NB4 (cell line): ENCODE results near the gene SKAP1.
"Not testable (repeated sequence)": the region's sequence is repeated elsewhere in the genome, so short reads cannot be mapped to it uniquely, and the experiment has no call there.

Experiments used
- DNase-seq: peaks from one replicate; pipeline ENCODE4 v3.0.0; 2010; ENCODE audit warnings: low read depth
- H3K4me3 ChIP-seq: one replicate; pipeline ENCODE4 v1.5.1; 2011; ENCODE audit warnings: mild to moderate bottlenecking, low read depth, low read length, moderate library complexity
- MYC ChIP-seq: IDR thresholded peaks from 2 replicates; pipeline ENCODE4 v1.6.1; 2011; ENCODE audit warnings: low read depth, low read length
- POLR2A ChIP-seq: IDR thresholded peaks from 2 replicates; pipeline ENCODE4 v1.6.1; 2011; ENCODE audit warnings: mild to moderate bottlenecking; ENCODE audit not compliant: insufficient read length; ENCODE audit errors: extremely low read depth
- TF ChIP-seq, protein P1 (sequence below): IDR thresholded peaks from one replicate; pipeline ENCODE4 v1.5.1; 2012; ENCODE audit warnings: low read depth, low read length
- TF ChIP-seq, protein P2 (sequence below): IDR thresholded peaks from 2 replicates; pipeline ENCODE4 v1.6.1; 2011; ENCODE audit warnings: low read depth, low read length

Gene SKAP1

DNA sequence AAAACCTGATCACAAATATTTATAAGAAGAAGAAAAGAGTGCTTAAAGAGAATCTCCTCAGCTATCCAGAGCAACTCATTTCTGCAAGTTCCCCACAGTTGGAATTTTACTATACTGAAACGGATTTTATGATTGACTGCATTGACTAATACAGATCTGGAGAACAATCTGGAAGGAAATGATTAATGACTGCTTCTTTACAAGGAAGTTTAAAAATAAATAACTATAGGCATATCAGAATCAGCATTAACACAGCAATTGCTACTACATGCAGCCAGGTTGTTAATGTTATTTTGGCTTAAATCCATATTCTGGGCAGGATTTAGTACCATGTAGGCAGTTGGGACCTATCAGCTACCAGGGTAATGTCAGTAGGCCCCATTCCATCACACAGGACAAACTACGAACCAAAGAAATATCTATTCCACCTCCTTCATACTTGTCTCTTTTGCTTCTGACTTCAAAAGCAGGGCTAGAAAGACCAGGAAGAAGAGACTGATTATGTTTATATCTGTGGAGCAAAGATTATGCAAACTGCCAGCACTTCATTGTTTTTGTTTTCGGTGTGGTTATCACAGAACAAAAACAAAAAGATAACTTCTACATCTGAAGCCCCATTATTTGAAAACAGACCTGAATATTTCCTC is 3.9 kb downstream of the SKAP1 start:
- no peak for DNase-seq
- H3K4me3 ChIP-seq, result no peak overlapping the region
- TF ChIP-seq, protein P1, sequence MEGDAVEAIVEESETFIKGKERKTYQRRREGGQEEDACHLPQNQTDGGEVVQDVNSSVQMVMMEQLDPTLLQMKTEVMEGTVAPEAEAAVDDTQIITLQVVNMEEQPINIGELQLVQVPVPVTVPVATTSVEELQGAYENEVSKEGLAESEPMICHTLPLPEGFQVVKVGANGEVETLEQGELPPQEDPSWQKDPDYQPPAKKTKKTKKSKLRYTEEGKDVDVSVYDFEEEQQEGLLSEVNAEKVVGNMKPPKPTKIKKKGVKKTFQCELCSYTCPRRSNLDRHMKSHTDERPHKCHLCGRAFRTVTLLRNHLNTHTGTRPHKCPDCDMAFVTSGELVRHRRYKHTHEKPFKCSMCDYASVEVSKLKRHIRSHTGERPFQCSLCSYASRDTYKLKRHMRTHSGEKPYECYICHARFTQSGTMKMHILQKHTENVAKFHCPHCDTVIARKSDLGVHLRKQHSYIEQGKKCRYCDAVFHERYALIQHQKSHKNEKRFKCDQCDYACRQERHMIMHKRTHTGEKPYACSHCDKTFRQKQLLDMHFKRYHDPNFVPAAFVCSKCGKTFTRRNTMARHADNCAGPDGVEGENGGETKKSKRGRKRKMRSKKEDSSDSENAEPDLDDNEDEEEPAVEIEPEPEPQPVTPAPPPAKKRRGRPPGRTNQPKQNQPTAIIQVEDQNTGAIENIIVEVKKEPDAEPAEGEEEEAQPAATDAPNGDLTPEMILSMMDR, result no peak
- TF ChIP-seq MYC (no peak), POLR2A (no peak)
- TF ChIP-seq, protein P2, sequence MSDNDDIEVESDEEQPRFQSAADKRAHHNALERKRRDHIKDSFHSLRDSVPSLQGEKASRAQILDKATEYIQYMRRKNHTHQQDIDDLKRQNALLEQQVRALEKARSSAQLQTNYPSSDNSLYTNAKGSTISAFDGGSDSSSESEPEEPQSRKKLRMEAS, result no peak

GRCh38 chr17:48422060-48422459 is 8.0 kb downstream of the SKAP1 start:
- not testable (repeated sequence) for H3K4me3 ChIP-seq, DNase-seq

- TF ChIP-seq, protein P2, result no peak
- TF ChIP-seq, protein P1, result no peak
- TF ChIP-seq MYC (no peak), POLR2A (no peak)
- no peak overlapping the region for H3K4me3 ChIP-seq
- no peak for DNase-seq
These were observed 9.2 kb downstream of the SKAP1 start for GRCh38 chr17:48420823-48421222.

DNA sequence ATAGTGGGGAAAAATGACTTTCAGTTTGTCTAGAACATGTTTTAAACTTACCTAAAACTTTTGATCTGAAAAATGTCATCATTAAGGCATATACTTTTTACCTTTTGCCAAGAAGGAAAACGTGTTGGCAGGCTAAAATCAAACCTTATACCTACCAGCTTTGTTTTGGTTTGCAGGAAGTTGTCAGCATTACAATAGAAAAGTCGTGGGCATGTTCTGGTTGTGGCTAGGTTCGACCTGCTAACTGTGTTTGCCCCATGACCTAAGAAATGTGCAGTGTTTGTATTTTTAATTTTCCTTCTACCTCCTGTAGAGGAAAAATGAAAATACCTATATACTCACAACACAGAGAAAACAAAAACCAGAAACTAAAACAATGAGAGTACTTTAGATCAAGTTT is 13.0 kb downstream of the SKAP1 start:
- no peak for TF ChIP-seq MYC
- no peak for TF ChIP-seq POLR2A
- TF ChIP-seq, protein P2, result no peak
- TF ChIP-seq, protein P1, result no peak
- no peak overlapping the region for H3K4me3 ChIP-seq
- DNase-seq, result no peak

- TF ChIP-seq, protein P2, result no peak
- TF ChIP-seq, protein P1, result no peak
- no peak for TF ChIP-seq POLR2A
- H3K4me3 ChIP-seq, result no peak overlapping the region
- DNase-seq, result no peak
These were observed 16.2 kb downstream of the SKAP1 start for GRCh38 chr17:48413613-48414405.

GRCh38 chr17:48412841-48413240 is 17.2 kb downstream of the SKAP1 start:
- no peak overlapping the region for H3K4me3 ChIP-seq
- TF ChIP-seq, protein P1, result no peak
- TF ChIP-seq POLR2A (no peak), MYC (no peak)
- TF ChIP-seq, protein P2, result no peak
- no peak for DNase-seq

- DNase-seq, H3K4me3 ChIP-seq: not testable (repeated sequence)
These were observed 19.2 kb downstream of the SKAP1 start for GRCh38 chr17:48410821-48411220.
